Erythroblast (primary cell): ENCODE results near the gene PFKFB3.
"Not testable (repeated sequence)": the region's sequence is repeated elsewhere in the genome, so short reads cannot be mapped to it uniquely, and the experiment has no call there.

Experiments
- DNase-seq, 2 experiments: peaks; one replicate each; lab custom pipeline; 2025; lab: John Stamatoyannopoulos, UW
- GATA1 ChIP-seq: IDR thresholded peaks from 2 replicates; pipeline ENCODE4 v1.6.1; 2011; ENCODE audit warnings: low read depth, mild to moderate bottlenecking, control low read depth, low read length, moderate library complexity
- POLR2A ChIP-seq: IDR thresholded peaks from 2 replicates; pipeline ENCODE4 v1.6.1; 2011; ENCODE audit warnings: mild to moderate bottlenecking, low read length

The PFKFB3 gene

GRCh38 chr10:6202684-6203330 is at the start of gene PFKFB3:
TSS of gene PFKFB3 (plus strand) at chr10:6202932. CDS start at chr10:6203261, 329 bp downstream.
- DNase-seq = peak; percentile 84 to 88
- TF ChIP-seq POLR2A (peak; percentile 68), GATA1 (no peak)

- no peak for DNase-seq
- TF ChIP-seq POLR2A = no peak
- TF ChIP-seq GATA1 = no peak
Measured at GRCh38 chr10:6153845-6154244, 48.9 kb upstream of the PFKFB3 start.

GRCh38 chr10:6154566-6154965 is 48.2 kb upstream of the PFKFB3 start:
- DNase-seq = no peak
- TF ChIP-seq POLR2A (no peak), GATA1 (no peak)

- TF ChIP-seq GATA1 (no peak), POLR2A (no peak)
- no peak for DNase-seq
Measured at GRCh38 chr10:6158276-6158675, 44.5 kb upstream of the PFKFB3 start.

- TF ChIP-seq POLR2A = no peak
- TF ChIP-seq GATA1 = no peak
- no peak for DNase-seq
Measured at GRCh38 chr10:6161921-6162320, 40.8 kb upstream of the PFKFB3 start.

GRCh38 chr10:6162589-6163356 is 40.0 kb upstream of the PFKFB3 start:
- peak; percentile 30 to 46 for DNase-seq
- TF ChIP-seq GATA1 (no peak), POLR2A (no peak)

GRCh38 chr10:6163364-6164270 is 39.1 kb upstream of the PFKFB3 start:
- peak; percentile 94 to 96 for DNase-seq
- TF ChIP-seq GATA1 = no peak
- peak; percentile 79 for TF ChIP-seq POLR2A

GRCh38 chr10:6164271-6165095 is 38.2 kb upstream of the PFKFB3 start:
- DNase-seq = peak; percentile 70 to 73
- TF ChIP-seq GATA1 = no peak
- TF ChIP-seq POLR2A = peak; percentile 68

- no peak for DNase-seq
- no peak for TF ChIP-seq GATA1
- TF ChIP-seq POLR2A = no peak
Measured at GRCh38 chr10:6165221-6165725, 37.5 kb upstream of the PFKFB3 start.

- DNase-seq = not testable (repeated sequence)
Measured at GRCh38 chr10:6165933-6166332, 36.8 kb upstream of the PFKFB3 start.

GRCh38 chr10:6167456-6167855 is 35.3 kb upstream of the PFKFB3 start:
- TF ChIP-seq GATA1 (no peak), POLR2A (no peak)
- DNase-seq = peak; percentile 48 to 73

- DNase-seq = no peak
- no peak for TF ChIP-seq POLR2A
Measured at GRCh38 chr10:6168084-6168483, 34.6 kb upstream of the PFKFB3 start.

- TF ChIP-seq GATA1 (no peak), POLR2A (peak; percentile 8)
- DNase-seq = no peak
Measured at GRCh38 chr10:6170638-6171037, 32.1 kb upstream of the PFKFB3 start.
